HG02623 (cell line): ENCODE data around the gene SV2C.

Experiments
- ATAC-seq: cut with Tn5 transposase; IDR thresholded peaks from one replicate; pipeline ENCODE4 v1.9.1; 2021; ENCODE audit warnings: moderate library complexity; ENCODE audit not compliant: unreplicated experiment

The SV2C gene

DNA sequence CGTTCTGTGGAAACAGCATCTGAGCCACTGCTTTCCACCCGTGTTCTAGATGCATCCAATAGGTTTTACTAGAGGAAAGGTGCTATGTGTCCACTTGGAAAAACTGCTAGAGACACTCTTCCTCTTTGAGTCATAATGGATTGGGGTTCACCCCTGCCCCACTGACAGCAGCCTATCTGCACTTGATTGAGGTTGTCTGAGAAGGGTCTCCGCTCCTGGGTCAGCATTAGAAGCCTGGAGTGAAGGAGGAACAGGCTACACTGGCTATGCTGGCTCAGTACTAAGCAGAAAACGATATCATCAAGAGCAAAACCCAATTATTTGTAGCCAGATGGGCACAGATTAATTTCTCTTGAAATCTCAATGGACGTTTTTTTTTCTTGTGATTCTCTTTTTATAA is 167.3 kb downstream of the SV2C start:
- no peak for ATAC-seq

DNA sequence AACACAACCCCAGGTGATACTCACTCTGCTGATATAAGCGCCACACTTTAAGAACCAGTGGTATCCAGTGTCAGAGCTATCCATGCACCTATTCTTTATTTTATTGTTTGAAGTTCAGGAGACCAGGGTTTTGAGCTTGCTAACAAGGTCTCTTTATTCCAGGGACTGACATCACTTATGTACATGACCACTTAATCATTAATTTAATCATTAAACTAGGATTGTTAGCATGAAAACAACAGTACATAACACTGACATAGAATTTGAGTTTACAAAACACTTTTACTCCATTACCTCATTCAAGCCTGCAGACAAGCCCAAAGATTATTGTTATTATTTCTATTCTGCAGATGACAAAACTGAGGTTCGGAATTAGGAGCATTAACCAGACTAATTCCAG is 168.5 kb downstream of the SV2C start:
- no peak for ATAC-seq

DNA sequence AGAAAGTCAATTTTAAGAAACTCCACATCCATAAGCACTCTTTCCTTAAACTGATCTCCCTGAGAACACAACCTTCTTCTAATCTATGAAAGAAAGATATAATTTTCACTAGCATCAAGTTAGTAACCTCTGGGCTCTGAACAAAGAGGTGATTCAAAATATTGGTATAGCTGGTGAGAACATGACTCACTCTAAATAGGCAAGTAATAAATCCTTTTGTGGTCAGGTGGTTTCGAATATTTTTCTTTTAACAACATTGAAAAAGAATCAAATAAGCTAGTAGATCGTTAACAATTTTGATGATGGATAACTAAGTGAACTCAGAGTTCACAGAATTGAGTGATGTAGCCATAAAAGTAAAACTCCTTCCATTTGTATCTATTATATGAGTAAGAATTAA is 169.3 kb downstream of the SV2C start:
- no peak for ATAC-seq

DNA sequence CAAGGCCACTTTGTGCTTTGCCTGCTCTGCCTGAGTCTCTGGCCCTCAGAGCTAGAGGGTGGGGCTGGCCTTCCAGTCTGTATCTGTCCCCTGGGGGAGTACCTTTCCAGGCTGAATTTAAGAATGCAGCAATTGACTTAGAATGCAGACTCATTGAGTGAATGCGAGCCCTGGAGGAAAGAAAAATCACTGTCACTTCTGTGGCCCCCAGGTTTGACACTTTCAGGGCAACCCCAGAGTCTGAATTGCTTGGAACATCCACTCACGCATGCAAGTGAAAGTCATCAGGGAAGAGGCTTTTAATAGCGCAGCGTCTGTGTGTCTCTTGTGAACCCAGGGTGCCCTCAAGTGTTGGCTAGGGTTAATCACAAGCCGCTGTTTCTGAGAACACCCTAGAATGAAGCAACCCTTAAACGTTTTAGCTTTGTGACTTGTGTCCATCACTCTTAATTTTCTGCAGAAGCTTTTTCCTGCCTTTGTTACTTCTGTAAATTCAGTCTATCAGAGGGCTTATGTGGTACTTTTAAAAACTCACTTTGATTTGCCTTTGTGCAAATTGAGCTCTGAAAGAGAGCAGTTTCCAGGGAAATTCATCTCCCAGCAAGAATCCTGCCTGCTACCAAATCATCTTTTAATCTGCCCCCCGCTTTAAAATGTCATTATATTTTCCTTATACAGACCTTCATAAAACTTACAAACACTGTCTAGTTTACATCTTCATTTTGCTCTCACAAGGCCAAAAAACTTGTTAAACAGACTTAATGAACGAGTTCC is 173.1 kb downstream of the SV2C start:
- ATAC-seq: peak; percentile 78

- ATAC-seq: no peak
These were observed 174.1 kb downstream of the SV2C start for GRCh38 chr5:76257225-76257833.

- ATAC-seq: no peak
These were observed 174.7 kb downstream of the SV2C start for GRCh38 chr5:76257897-76258296.

DNA sequence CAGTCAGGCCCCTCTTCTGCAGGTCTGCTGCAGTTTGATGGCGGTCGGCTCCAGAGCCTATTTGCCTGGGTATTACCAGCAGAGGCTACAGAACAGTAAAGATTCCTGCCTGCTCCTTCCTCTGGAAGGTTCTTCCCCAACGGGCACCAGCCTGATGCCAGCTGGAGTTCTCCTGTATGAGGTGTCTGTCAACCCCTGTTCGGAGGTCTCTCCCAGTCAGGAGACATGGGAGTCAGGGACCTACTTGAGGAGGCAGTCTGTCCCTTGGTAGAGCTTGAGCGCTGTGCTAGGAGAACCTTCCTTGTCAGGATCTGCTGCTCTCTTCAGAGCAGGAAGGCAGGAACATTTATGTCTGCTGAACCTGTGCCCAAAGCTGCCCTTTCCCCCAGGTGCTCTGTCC is 181.5 kb downstream of the SV2C start:
- no peak for ATAC-seq

GRCh38 chr5:76269259-76269931 is 186.2 kb downstream of the SV2C start:
- no peak for ATAC-seq

GRCh38 chr5:76269932-76270610 is 186.9 kb downstream of the SV2C start:
- no peak for ATAC-seq

GRCh38 chr5:76271836-76272235 is 188.7 kb downstream of the SV2C start:
- no peak for ATAC-seq

DNA sequence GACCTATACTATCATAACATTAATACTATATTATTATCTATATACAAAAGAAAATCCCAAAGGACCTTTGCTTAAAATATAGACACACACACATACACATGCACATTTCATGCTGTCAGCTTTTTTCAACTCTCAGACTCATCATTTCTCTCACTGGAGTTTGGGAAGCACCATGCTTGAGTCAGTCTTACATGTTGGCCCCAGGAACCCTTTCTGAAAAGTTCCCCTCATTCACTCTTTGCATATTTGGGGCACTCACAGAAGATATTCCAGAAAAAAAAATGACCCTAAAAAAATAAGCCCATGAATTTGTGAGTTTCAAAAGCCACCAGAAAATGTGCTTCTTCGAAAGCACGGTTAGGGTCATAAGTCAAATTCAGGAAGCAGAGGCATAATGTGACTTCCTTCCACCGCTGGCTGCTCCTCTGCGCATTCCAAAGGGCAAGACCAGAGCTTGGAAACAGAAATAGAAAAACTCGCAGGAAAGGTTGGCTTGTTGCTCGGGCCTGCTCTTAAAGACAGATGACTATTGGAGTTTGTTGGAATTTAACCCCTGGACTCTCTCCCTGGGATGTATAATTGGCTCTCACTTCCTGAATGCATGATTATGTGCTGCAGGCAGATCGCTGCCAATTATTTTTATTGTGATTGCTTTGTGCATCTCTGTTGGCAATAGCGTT is 190.2 kb downstream of the SV2C start:
- no peak for ATAC-seq

DNA sequence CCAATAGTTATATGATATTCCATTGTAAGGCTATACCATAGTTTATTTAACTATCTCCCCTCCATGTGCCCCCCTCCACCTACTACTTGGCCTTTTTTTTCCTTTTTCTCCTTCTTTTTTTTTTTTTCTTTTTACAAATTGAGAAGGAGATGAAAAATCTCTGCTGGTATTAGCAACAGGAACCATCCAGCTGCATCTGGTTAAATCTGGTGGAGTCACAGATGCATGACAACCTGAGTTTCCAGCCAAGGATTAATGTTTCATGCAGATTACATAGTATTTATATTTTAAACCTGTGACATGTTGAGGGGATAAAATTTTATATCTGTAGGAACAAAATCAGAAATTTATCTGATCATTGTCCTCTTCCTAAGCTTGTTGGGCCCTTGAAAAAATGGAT is 191.4 kb downstream of the SV2C start:
- ATAC-seq: no peak

DNA sequence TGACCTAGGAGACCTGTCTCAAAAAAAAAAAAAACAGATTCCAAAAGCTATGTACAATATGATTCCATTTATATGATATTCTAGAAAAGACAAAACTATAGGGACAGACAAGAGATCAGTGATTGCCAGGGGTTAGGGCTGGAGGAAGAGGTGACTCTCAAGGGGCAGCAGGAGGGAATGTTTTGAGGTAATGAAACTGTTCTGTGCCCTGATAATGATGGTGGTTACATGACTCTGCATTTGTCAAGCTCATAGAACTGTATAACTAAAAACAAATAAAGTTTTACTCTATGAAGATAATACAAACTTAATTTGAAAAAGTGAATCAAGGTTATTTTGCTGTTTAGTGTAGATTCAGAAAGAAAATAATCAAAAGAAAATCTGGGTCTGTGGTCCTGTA is 194.6 kb downstream of the SV2C start:
- ATAC-seq: no peak

- no peak for ATAC-seq
These were observed 195.1 kb downstream of the SV2C start for GRCh38 chr5:76278261-76278789.

- no peak for ATAC-seq
These were observed 197.3 kb downstream of the SV2C start for GRCh38 chr5:76280494-76280893.

DNA sequence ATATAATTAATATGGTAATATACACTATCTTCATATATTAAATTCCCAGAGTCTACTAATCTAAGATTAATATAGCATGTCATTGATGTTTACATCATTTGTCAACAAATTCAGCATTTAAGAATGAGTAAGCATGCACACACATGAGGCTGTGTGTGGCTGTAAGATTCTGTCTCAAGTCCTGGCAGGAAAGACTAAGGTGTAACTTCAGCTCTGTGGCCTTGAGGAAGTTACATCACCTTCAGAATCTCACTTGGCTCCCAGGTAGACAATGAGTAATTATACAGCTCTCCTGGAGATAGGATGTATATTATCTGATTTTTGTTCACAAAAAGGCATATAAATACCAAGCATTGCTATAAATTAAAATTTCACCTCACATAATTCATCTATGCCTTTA is 200.5 kb downstream of the SV2C start:
- ATAC-seq: no peak

GRCh38 chr5:76289692-76290091 is 206.5 kb downstream of the SV2C start:
- ATAC-seq: no peak

DNA sequence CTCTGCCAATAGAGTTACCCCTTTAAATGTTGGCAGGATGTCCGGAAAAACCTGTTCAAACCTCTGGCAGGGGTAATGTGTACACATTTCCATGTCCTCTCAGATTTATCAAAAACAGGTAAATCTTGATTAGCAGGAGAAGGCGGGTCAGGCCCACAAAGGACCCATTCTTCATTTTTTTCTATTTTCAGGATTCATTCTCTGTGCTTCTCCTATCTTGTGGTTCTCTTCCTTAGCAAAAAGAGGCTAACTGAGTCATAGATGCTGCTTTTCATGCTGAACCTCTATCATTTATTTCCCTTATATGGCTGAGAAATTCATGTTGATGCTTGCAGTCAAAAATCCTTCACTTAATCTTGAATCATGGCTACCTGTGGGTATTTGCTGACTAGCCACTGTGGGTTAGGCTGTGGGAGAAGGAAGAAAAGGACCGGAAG is 207.2 kb downstream of the SV2C start:
- no peak for ATAC-seq

DNA sequence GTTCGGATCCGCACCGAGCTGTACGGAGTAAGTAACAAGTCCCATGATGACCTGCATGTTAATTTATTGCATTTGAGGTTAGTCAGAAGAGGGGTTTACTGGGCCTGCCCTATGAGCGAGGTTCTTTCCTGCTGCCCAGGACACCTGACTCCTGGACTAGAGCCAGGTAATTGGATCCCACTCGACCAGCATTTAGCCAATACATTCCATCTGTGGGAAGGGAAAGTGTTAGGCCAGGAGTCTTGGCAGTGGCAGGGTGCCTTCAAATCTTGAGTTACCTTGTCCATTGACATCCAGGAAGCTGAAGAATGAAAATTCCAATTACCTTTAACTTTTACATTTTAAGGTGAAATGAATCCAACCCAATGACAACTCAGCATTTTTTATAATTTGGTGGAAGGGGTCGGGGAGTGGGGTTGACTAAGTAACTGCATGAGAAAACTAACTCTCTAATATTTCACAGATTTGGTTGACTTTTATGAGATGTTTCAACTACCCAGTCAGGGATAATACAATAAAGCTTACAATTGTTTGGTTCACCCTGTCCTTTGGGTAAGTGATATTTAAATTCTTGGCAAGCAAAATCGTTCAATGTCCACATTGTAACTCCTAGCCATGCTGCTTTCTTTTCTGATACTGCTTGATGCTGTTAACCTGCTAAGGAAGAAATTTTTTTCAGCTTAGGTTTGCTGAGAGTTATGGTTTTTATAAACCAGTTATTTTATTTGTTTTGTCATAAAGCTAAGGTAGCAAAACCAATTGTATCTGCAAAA is 208.3 kb downstream of the SV2C start:
- ATAC-seq: no peak
